Measurements from ENCODE around the gene SLC12A7.

SLC12A7 gene

GRCh38 chr5:1091632-1092031, 20.2 kb downstream of the SLC12A7 start:
- Histone ChIP-seq H3K4me1 (ENCODE audit: insufficient read depth, low read length) (peaks cover 15% of the 10 kb centered on the region), H3K9me3 (ENCODE audit: insufficient read depth, low read depth, low read length) (no peaks in the 10 kb centered on the region), H3K9ac (ENCODE audit: low read depth, low read length) (no peak overlapping the region), H3K27me3 (ENCODE audit: insufficient read depth, low read length) (no peaks in the 10 kb centered on the region), H3K4me3 (ENCODE audit: low read length) (no peak overlapping the region), H3K27ac (ENCODE audit: low read depth, low read length) (no peak overlapping the region), H3K36me3 (ENCODE audit: insufficient read depth, low read length) (peaks cover 58% of the 10 kb centered on the region)
- 96% methylated on average over 23 of the region's 23 CpGs for WGBS

GRCh38 chr5:1090538-1090937, 21.3 kb downstream of the SLC12A7 start:
- Histone ChIP-seq H3K27ac (ENCODE audit: low read depth, low read length) (no peak overlapping the region), H3K4me1 (ENCODE audit: insufficient read depth, low read length) (peaks cover 8% of the 10 kb centered on the region), H3K9ac (ENCODE audit: low read depth, low read length) (no peak overlapping the region), H3K9me3 (ENCODE audit: insufficient read depth, low read depth, low read length) (no peaks in the 10 kb centered on the region), H3K36me3 (ENCODE audit: insufficient read depth, low read length) (peaks cover 60% of the 10 kb centered on the region), H3K4me3 (ENCODE audit: low read length) (no peak overlapping the region), H3K27me3 (ENCODE audit: insufficient read depth, low read length) (no peaks in the 10 kb centered on the region)
- 88% methylated on average over 16 of the region's 16 CpGs for WGBS

- Histone ChIP-seq H3K36me3 (ENCODE audit: insufficient read depth, low read length) (peaks cover 67% of the 10 kb centered on the region), H3K27me3 (ENCODE audit: insufficient read depth, low read length) (no peaks in the 10 kb centered on the region), H3K27ac (ENCODE audit: low read depth, low read length) (no peak overlapping the region), H3K9ac (ENCODE audit: low read depth, low read length) (no peak overlapping the region), H3K4me1 (ENCODE audit: insufficient read depth, low read length) (peaks cover 2% of the 10 kb centered on the region; the same call in 1 of the 2 replicates), H3K9me3 (ENCODE audit: insufficient read depth, low read depth, low read length) (no peaks in the 10 kb centered on the region), H3K4me3 (ENCODE audit: low read length) (no peak overlapping the region)
- WGBS, result 90% methylated on average over 15 of the region's 15 CpGs
Measured at GRCh38 chr5:1089621-1090040, 22.2 kb downstream of the SLC12A7 start.

GRCh38 chr5:1089146-1089545, 22.7 kb downstream of the SLC12A7 start:
- WGBS, result 94% methylated on average over 11 of the region's 11 CpGs
- Histone ChIP-seq H3K4me1 (ENCODE audit: insufficient read depth, low read length) (no peaks in the 10 kb centered on the region), H3K36me3 (ENCODE audit: insufficient read depth, low read length) (peaks cover 70% of the 10 kb centered on the region), H3K9ac (ENCODE audit: low read depth, low read length) (no peak overlapping the region), H3K4me3 (ENCODE audit: low read length) (no peak overlapping the region), H3K9me3 (ENCODE audit: insufficient read depth, low read depth, low read length) (no peaks in the 10 kb centered on the region), H3K27me3 (ENCODE audit: insufficient read depth, low read length) (no peaks in the 10 kb centered on the region), H3K27ac (ENCODE audit: low read depth, low read length) (no peak overlapping the region)

- WGBS, result 96% methylated on average over 30 of the region's 30 CpGs
- no peak overlapping the region for H3K4me3 ChIP-seq (ENCODE audit: low read length)
Measured at GRCh38 chr5:1088726-1089125, 23.1 kb downstream of the SLC12A7 start.

GRCh38 chr5:1088031-1088430, 23.8 kb downstream of the SLC12A7 start:
- Histone ChIP-seq H3K9ac (ENCODE audit: low read depth, low read length) (no peak overlapping the region), H3K9me3 (ENCODE audit: insufficient read depth, low read depth, low read length) (no peaks in the 10 kb centered on the region), H3K27ac (ENCODE audit: low read depth, low read length) (no peak overlapping the region), H3K4me1 (ENCODE audit: insufficient read depth, low read length) (no peaks in the 10 kb centered on the region), H3K36me3 (ENCODE audit: insufficient read depth, low read length) (peaks cover 65% of the 10 kb centered on the region), H3K4me3 (ENCODE audit: low read length) (no peak overlapping the region), H3K27me3 (ENCODE audit: insufficient read depth, low read length) (no peaks in the 10 kb centered on the region)
- WGBS, result 94% methylated on average over 26 of the region's 26 CpGs

More at GRCh38 chr5:1088726-1089125, 23.1 kb downstream of the SLC12A7 start:
- H3K9ac ChIP-seq (ENCODE audit: low read depth, low read length), result no peak overlapping the region
- H3K4me1 ChIP-seq (ENCODE audit: insufficient read depth, low read length), result no peaks in the 10 kb centered on the region
- no peaks in the 10 kb centered on the region for H3K27me3 ChIP-seq (ENCODE audit: insufficient read depth, low read length)
- peaks cover 68% of the 10 kb centered on the region for H3K36me3 ChIP-seq (ENCODE audit: insufficient read depth, low read length)
- no peaks in the 10 kb centered on the region for H3K9me3 ChIP-seq (ENCODE audit: insufficient read depth, low read depth, low read length)
- no peak overlapping the region for H3K27ac ChIP-seq (ENCODE audit: low read depth, low read length)

GRCh38 chr5:1087428-1087827, 24.4 kb downstream of the SLC12A7 start:
- peaks cover 61% of the 10 kb centered on the region for H3K36me3 ChIP-seq (ENCODE audit: insufficient read depth, low read length)
- 94% methylated on average over 25 of the region's 25 CpGs for WGBS
- H3K27me3 ChIP-seq (ENCODE audit: insufficient read depth, low read length), result no peaks in the 10 kb centered on the region

GRCh38 chr5:1086871-1087270, 25.0 kb downstream of the SLC12A7 start:
- Histone ChIP-seq H3K9ac (ENCODE audit: low read depth, low read length) (no peak overlapping the region; the same call in 1 of the 2 replicates), H3K4me3 (ENCODE audit: low read length) (no peak overlapping the region), H3K27me3 (ENCODE audit: insufficient read depth, low read length) (no peaks in the 10 kb centered on the region), H3K27ac (ENCODE audit: low read depth, low read length) (no peak overlapping the region), H3K4me1 (ENCODE audit: insufficient read depth, low read length) (no peaks in the 10 kb centered on the region), H3K9me3 (ENCODE audit: insufficient read depth, low read depth, low read length) (no peaks in the 10 kb centered on the region), H3K36me3 (ENCODE audit: insufficient read depth, low read length) (peaks cover 56% of the 10 kb centered on the region)
- WGBS, result 97% methylated on average over 31 of the region's 31 CpGs

More at GRCh38 chr5:1087428-1087827, 24.4 kb downstream of the SLC12A7 start:
- no peak overlapping the region for H3K27ac ChIP-seq (ENCODE audit: low read depth, low read length)
- H3K4me3 ChIP-seq (ENCODE audit: low read length), result no peak overlapping the region
- no peaks in the 10 kb centered on the region for H3K9me3 ChIP-seq (ENCODE audit: insufficient read depth, low read depth, low read length)
- H3K9ac ChIP-seq (ENCODE audit: low read depth, low read length), result no peak overlapping the region
- no peaks in the 10 kb centered on the region for H3K4me1 ChIP-seq (ENCODE audit: insufficient read depth, low read length)

- Histone ChIP-seq H3K27ac (ENCODE audit: low read depth, low read length) (no peak overlapping the region), H3K4me1 (ENCODE audit: insufficient read depth, low read length) (no peaks in the 10 kb centered on the region), H3K9ac (ENCODE audit: low read depth, low read length) (no peak overlapping the region), H3K9me3 (ENCODE audit: insufficient read depth, low read depth, low read length) (no peaks in the 10 kb centered on the region), H3K4me3 (ENCODE audit: low read length) (no peak overlapping the region), H3K27me3 (ENCODE audit: insufficient read depth, low read length) (no peaks in the 10 kb centered on the region), H3K36me3 (ENCODE audit: insufficient read depth, low read length) (peaks cover 56% of the 10 kb centered on the region)
- 85% methylated on average over 11 of the region's 11 CpGs for WGBS
Measured at GRCh38 chr5:1086137-1086536, 25.7 kb downstream of the SLC12A7 start.

GRCh38 chr5:1085391-1085790, 26.5 kb downstream of the SLC12A7 start:
- Histone ChIP-seq H3K27me3 (ENCODE audit: insufficient read depth, low read length) (no peaks in the 10 kb centered on the region), H3K36me3 (ENCODE audit: insufficient read depth, low read length) (peaks cover 59% of the 10 kb centered on the region), H3K9me3 (ENCODE audit: insufficient read depth, low read depth, low read length) (no peaks in the 10 kb centered on the region), H3K4me3 (ENCODE audit: low read length) (no peak overlapping the region), H3K4me1 (ENCODE audit: insufficient read depth, low read length) (no peaks in the 10 kb centered on the region), H3K9ac (ENCODE audit: low read depth, low read length) (no peak overlapping the region), H3K27ac (ENCODE audit: low read depth, low read length) (no peak overlapping the region)
- 97% methylated on average over 39 of the region's 39 CpGs for WGBS

- Histone ChIP-seq H3K4me1 (ENCODE audit: insufficient read depth, low read length) (no peaks in the 10 kb centered on the region), H3K27ac (ENCODE audit: low read depth, low read length) (no peak overlapping the region), H3K9me3 (ENCODE audit: insufficient read depth, low read depth, low read length) (no peaks in the 10 kb centered on the region), H3K4me3 (ENCODE audit: low read length) (no peak overlapping the region), H3K27me3 (ENCODE audit: insufficient read depth, low read length) (no peaks in the 10 kb centered on the region), H3K9ac (ENCODE audit: low read depth, low read length) (no peak overlapping the region), H3K36me3 (ENCODE audit: insufficient read depth, low read length) (peaks cover 59% of the 10 kb centered on the region)
- 94% methylated on average over 57 of the region's 57 CpGs for WGBS
Measured at GRCh38 chr5:1083823-1084605, 27.8 kb downstream of the SLC12A7 start.

All from HUES64 (cell line).